SK-N-SH treated with all-trans-retinoic acid at 6 μM for 48 hours (cell line): ENCODE results near the gene ZBTB16.

Experiments used
- ATAC-seq: fragments of 200-7000 bp; cut with Tn5 transposase; 3 replicates; pipeline ENCODE4 v1.9.1; 2020; ENCODE audit warnings: mild to moderate bottlenecking, moderate library complexity
- ARNTL ChIP-seq: fragments of 450-650 bp; formaldehyde crosslinking; IDR thresholded peaks from 2 replicates; pipeline ENCODE4 v1.5.0; 2020; ENCODE audit warnings: low read depth, mild to moderate bottlenecking, moderate library complexity, borderline replicate concordance
- CSDC2 ChIP-seq: fragments of 250-450 bp; sonication (Bioruptor Pico); IDR thresholded peaks from 2 replicates; pipeline ENCODE4 v1.5.0; 2020; ENCODE audit warnings: mild to moderate bottlenecking, moderate library complexity
- ISL1 ChIP-seq: fragments of 250-450 bp; sonication (Bioruptor Pico); IDR thresholded peaks from 2 replicates; pipeline ENCODE4 v2.1.2; 2022; ENCODE audit warnings: mild to moderate bottlenecking, moderate library complexity
- OSR1 ChIP-seq: fragments of 250-450 bp; sonication (Bioruptor Pico); IDR thresholded peaks from 2 replicates; pipeline ENCODE4 v1.8.0; 2022; ENCODE audit warnings: moderate library complexity, mild to moderate bottlenecking, inconsistent platforms
- PATZ1 ChIP-seq: fragments of 250-450 bp; sonication (Bioruptor Pico); IDR thresholded peaks from 2 replicates; pipeline ENCODE4 v1.8.0; 2020; ENCODE audit warnings: mild to moderate bottlenecking, moderate library complexity, borderline replicate concordance
- RARB ChIP-seq: fragments of 250-450 bp; sonication (Bioruptor Pico); IDR thresholded peaks from 2 replicates; pipeline ENCODE4 v1.8.0; 2021; ENCODE audit warnings: mild to moderate bottlenecking, moderate library complexity
- TOX ChIP-seq: fragments of 250-450 bp; sonication (Bioruptor Pico); IDR thresholded peaks from 2 replicates; pipeline ENCODE4 v1.8.0; 2021; ENCODE audit warnings: mild to moderate bottlenecking, moderate library complexity, borderline replicate concordance
- ZC3H10 ChIP-seq: fragments of 250-450 bp; sonication (Bioruptor Pico); IDR thresholded peaks from 2 replicates; pipeline ENCODE4 v1.5.1; 2021; ENCODE audit warnings: mild to moderate bottlenecking, moderate library complexity
- ZFP30 ChIP-seq: fragments of 450-650 bp; formaldehyde crosslinking; IDR thresholded peaks from 2 replicates; pipeline ENCODE4 v1.5.0; 2022; ENCODE audit warnings: mild to moderate bottlenecking, moderate library complexity
- ZNF70 ChIP-seq: fragments of 450-650 bp; formaldehyde crosslinking; IDR thresholded peaks from 2 replicates; pipeline ENCODE4 v1.5.0; 2020; ENCODE audit warnings: mild to moderate bottlenecking, moderate library complexity
- ZNF8 ChIP-seq: fragments of 450-650 bp; formaldehyde crosslinking; IDR thresholded peaks from 2 replicates; pipeline ENCODE4 v1.5.0; 2020; ENCODE audit warnings: mild to moderate bottlenecking, moderate library complexity
- TF ChIP-seq, protein P1 (sequence below): fragments of 250-450 bp; sonication (Bioruptor Pico); IDR thresholded peaks from 2 replicates; pipeline ENCODE4 v1.5.1; 2021; ENCODE audit warnings: mild to moderate bottlenecking, moderate library complexity

Gene ZBTB16

DNA sequence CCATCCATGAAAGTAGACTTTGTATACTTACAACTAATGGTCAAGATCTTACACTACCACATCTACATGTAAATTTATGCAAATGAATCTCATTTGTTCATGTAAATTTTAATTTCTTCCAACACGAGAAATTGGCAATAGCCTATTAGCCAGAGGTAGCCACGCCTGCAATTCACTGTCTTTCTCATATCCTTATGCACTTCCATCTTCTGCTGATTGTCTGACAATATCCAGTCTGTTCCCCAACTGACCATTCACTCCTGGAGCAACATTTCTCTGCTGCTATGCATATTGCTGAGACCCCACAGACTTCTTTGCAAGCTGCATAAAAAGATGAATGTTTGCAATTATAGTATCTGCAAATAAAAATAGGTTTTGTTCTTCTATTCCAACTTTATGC is 239.2 kb downstream of the ZBTB16 start:
- no peak for ATAC-seq
- TF ChIP-seq OSR1 (CRISPR knock-in tag) = no peak
- TF ChIP-seq ARNTL (CRISPR knock-in tag) = no peak
- no peak for TF ChIP-seq ZC3H10 (CRISPR knock-in tag)
- TF ChIP-seq ISL1 = no peak
- no peak for TF ChIP-seq RARB (CRISPR knock-in tag)
- TF ChIP-seq CSDC2 = no peak
- no peak for TF ChIP-seq ZNF8 (CRISPR knock-in tag)
- TF ChIP-seq, protein P1, sequence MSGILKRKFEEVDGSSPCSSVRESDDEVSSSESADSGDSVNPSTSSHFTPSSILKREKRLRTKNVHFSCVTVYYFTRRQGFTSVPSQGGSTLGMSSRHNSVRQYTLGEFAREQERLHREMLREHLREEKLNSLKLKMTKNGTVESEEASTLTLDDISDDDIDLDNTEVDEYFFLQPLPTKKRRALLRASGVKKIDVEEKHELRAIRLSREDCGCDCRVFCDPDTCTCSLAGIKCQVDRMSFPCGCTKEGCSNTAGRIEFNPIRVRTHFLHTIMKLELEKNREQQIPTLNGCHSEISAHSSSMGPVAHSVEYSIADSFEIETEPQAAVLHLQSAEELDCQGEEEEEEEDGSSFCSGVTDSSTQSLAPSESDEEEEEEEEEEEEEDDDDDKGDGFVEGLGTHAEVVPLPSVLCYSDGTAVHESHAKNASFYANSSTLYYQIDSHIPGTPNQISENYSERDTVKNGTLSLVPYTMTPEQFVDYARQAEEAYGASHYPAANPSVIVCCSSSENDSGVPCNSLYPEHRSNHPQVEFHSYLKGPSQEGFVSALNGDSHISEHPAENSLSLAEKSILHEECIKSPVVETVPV = no peak
- no peak for TF ChIP-seq TOX (CRISPR knock-in tag)
- no peak for TF ChIP-seq ZFP30 (CRISPR knock-in tag)
- TF ChIP-seq ZNF70 (CRISPR knock-in tag) = no peak
- no peak for TF ChIP-seq PATZ1 (CRISPR knock-in tag)
- TF ChIP-seq, all 23 proteins: peak for 0
